H1 (cell line): Measurements from ENCODE around the gene PRKCA. TPM values are rescaled to one million over a fixed set of nuclear protein-coding genes. Genes with fewer than 3 reads are reported as not detected.

Source experiments
- BRCA1 ChIP-seq: IDR thresholded peaks from 2 replicates; pipeline ENCODE4 v1.6.1; 2012; ENCODE audit warnings: low read depth, low read length, improper control_type of control experiment
- CEBPB ChIP-seq: IDR thresholded peaks from 2 replicates; pipeline ENCODE4 v1.6.1; 2012; ENCODE audit warnings: low read depth, low read length
- FOSL1 ChIP-seq: IDR thresholded peaks from 2 replicates; pipeline ENCODE4 v1.6.1; 2011; ENCODE audit warnings: mild to moderate bottlenecking, low read depth, low read length, moderate library complexity; ENCODE audit not compliant: insufficient read depth
- POLR2A ChIP-seq, 2 experiments: IDR thresholded peaks; 1 replicate in 1 of 2; 2 replicates in 1 of 2; pipeline ENCODE4 v1.6.1; 2011; ENCODE audit warnings: low read depth in 2 of 2, low read length in 2 of 2, mild to moderate bottlenecking in 2 of 2; ENCODE audit errors: control extremely low read depth in 1 of 2
- RFX5 ChIP-seq: IDR thresholded peaks from 2 replicates; pipeline ENCODE4 v1.6.1; 2011; ENCODE audit warnings: low read depth, low read length, improper control_type of control experiment, borderline replicate concordance
- TAF1 ChIP-seq: IDR thresholded peaks from 2 replicates; pipeline ENCODE4 v1.6.1; 2011; ENCODE audit warnings: mild to moderate bottlenecking, low read depth, low read length
- TEAD4 ChIP-seq: IDR thresholded peaks from 2 replicates; pipeline ENCODE4 v1.6.1; 2012; ENCODE audit warnings: low read depth, low read length, inconsistent platforms, mixed read lengths
- polyA plus RNA-seq, 7 experiments: library from polyadenylated mRNA; depleted of rRNA in 3 of 7; stranded (reverse) in 5 of 7; unstranded in 2 of 7; fragments of >200 nt in 5 of 7; fragments of 200-250 nt in 2 of 7; gene quantifications; 1 replicate in 5 of 7; 2 replicates in 1 of 7; 4 replicates in 1 of 7; pipeline versions ENCODE4 v1.2.1 to v1.2.3, GENCODE V29; 2011 to 2013; ENCODE audit warnings: missing spikeins in 2 of 7, mixed read lengths in 2 of 7
- total RNA-seq: library from RNA; stranded (reverse); fragmentation: NEBNext Ultra II Directional; extraction: Animal tissue kit (Norgen Biotek cat#: 25700); gene quantifications from 2 replicates; pipeline ENCODE4 v1.2.1, GENCODE V29; 2021
- TF ChIP-seq, protein P1 (sequence below): fragments of 300-600 bp; sonication (generic); IDR thresholded peaks from 2 replicates; pipeline ENCODE4 v1.7.1; 2012; ENCODE audit warnings: low read length, moderate library complexity, mild to moderate bottlenecking, inconsistent platforms; ENCODE audit not compliant: insufficient replicate concordance
- TF ChIP-seq, protein P2 (sequence below): IDR thresholded peaks from 2 replicates; pipeline ENCODE4 v1.6.1; 2011; ENCODE audit warnings: low read length, improper control_type of control experiment

Gene PRKCA
- total and polyA plus RNA-seq, 2 of the 8 experiments (the other 6 are each of a cell fraction or from before 2014, with no cell fraction given), result 5.8 to 17.8 TPM

DNA sequence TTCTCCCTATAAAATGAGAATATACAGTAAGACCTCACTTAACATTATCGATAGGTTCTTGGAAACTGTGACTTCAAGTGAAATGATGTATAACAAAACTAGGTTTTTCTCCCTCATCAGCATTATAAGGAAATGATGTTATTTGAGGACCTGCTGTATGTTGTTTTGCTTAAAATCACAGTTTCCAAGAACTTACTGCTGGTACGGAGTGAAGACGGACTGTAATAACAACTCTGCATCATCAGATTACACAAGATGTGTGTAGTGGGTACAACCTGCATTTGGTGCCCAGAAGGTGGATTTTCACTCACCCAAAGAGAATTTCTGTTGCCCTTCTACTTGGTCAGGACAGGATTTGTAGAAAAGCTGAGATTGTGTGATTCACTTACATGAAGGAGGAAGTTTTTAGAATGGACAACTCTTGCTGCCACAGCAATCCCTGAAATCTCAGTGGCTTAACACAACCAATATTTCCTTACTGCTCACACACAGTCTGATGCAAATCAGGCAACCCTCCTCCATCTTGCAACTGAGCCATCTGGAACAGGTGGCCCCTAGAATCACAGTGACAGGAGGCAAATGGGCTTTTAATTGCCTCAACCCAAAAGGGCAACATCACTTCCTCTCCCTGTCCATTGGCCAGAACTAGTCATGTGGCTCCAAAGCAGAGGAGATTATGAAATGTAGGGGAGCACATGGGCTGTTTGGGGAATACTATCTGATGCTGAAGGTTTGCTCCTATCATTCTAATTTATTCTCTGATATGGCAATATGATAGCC is 464.9 kb downstream of the PRKCA start (continued):
- TF ChIP-seq, protein P1, sequence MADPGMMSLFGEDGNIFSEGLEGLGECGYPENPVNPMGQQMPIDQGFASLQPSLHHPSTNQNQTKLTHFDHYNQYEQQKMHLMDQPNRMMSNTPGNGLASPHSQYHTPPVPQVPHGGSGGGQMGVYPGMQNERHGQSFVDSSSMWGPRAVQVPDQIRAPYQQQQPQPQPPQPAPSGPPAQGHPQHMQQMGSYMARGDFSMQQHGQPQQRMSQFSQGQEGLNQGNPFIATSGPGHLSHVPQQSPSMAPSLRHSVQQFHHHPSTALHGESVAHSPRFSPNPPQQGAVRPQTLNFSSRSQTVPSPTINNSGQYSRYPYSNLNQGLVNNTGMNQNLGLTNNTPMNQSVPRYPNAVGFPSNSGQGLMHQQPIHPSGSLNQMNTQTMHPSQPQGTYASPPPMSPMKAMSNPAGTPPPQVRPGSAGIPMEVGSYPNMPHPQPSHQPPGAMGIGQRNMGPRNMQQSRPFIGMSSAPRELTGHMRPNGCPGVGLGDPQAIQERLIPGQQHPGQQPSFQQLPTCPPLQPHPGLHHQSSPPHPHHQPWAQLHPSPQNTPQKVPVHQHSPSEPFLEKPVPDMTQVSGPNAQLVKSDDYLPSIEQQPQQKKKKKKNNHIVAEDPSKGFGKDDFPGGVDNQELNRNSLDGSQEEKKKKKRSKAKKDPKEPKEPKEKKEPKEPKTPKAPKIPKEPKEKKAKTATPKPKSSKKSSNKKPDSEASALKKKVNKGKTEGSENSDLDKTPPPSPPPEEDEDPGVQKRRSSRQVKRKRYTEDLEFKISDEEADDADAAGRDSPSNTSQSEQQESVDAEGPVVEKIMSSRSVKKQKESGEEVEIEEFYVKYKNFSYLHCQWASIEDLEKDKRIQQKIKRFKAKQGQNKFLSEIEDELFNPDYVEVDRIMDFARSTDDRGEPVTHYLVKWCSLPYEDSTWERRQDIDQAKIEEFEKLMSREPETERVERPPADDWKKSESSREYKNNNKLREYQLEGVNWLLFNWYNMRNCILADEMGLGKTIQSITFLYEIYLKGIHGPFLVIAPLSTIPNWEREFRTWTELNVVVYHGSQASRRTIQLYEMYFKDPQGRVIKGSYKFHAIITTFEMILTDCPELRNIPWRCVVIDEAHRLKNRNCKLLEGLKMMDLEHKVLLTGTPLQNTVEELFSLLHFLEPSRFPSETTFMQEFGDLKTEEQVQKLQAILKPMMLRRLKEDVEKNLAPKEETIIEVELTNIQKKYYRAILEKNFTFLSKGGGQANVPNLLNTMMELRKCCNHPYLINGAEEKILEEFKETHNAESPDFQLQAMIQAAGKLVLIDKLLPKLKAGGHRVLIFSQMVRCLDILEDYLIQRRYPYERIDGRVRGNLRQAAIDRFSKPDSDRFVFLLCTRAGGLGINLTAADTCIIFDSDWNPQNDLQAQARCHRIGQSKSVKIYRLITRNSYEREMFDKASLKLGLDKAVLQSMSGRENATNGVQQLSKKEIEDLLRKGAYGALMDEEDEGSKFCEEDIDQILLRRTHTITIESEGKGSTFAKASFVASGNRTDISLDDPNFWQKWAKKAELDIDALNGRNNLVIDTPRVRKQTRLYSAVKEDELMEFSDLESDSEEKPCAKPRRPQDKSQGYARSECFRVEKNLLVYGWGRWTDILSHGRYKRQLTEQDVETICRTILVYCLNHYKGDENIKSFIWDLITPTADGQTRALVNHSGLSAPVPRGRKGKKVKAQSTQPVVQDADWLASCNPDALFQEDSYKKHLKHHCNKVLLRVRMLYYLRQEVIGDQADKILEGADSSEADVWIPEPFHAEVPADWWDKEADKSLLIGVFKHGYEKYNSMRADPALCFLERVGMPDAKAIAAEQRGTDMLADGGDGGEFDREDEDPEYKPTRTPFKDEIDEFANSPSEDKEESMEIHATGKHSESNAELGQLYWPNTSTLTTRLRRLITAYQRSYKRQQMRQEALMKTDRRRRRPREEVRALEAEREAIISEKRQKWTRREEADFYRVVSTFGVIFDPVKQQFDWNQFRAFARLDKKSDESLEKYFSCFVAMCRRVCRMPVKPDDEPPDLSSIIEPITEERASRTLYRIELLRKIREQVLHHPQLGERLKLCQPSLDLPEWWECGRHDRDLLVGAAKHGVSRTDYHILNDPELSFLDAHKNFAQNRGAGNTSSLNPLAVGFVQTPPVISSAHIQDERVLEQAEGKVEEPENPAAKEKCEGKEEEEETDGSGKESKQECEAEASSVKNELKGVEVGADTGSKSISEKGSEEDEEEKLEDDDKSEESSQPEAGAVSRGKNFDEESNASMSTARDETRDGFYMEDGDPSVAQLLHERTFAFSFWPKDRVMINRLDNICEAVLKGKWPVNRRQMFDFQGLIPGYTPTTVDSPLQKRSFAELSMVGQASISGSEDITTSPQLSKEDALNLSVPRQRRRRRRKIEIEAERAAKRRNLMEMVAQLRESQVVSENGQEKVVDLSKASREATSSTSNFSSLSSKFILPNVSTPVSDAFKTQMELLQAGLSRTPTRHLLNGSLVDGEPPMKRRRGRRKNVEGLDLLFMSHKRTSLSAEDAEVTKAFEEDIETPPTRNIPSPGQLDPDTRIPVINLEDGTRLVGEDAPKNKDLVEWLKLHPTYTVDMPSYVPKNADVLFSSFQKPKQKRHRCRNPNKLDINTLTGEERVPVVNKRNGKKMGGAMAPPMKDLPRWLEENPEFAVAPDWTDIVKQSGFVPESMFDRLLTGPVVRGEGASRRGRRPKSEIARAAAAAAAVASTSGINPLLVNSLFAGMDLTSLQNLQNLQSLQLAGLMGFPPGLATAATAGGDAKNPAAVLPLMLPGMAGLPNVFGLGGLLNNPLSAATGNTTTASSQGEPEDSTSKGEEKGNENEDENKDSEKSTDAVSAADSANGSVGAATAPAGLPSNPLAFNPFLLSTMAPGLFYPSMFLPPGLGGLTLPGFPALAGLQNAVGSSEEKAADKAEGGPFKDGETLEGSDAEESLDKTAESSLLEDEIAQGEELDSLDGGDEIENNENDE, result no peak
- TF ChIP-seq TEAD4 (no peak), CEBPB (no peak), FOSL1 (no peak), BRCA1 (no peak), RFX5 (no peak), TAF1 (no peak), POLR2A (IDR thresholded peaks at IDR 0.05; ENCODE audit: control extremely low read depth in 1 of 2, low read depth in 2 of 2, low read length in 2 of 2) (no peak)
- TF ChIP-seq, protein P2, sequence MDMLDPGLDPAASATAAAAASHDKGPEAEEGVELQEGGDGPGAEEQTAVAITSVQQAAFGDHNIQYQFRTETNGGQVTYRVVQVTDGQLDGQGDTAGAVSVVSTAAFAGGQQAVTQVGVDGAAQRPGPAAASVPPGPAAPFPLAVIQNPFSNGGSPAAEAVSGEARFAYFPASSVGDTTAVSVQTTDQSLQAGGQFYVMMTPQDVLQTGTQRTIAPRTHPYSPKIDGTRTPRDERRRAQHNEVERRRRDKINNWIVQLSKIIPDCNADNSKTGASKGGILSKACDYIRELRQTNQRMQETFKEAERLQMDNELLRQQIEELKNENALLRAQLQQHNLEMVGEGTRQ, result no peak
